Measurements from ENCODE around the gene STAT5A. TPM values are rescaled to one million over a fixed set of nuclear protein-coding genes. Genes with fewer than 3 reads are reported as not detected.

STAT5A gene
- total RNA-seq, 1 experiment from 2014 or later: 0.91 TPM

DNA sequence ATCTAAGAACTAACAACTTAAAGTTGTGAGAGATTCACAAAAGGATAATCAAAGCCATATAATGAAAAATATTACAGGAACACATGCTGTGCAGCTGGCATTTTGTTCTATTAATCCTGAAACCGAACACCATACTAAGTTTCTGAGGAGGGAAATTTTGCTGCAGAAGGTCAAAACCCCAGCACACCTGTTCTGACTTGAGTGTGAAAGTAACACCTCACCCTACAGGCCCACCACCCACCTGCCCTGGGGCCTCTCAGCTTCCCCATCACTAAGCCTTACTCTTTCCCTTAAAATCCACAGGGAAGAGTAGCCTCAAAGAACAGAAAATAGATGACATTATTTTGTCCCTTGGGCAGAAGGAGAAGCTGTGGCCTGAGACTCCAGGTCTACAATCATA, 44.8 kb downstream of the STAT5A start:
- H2AFZ ChIP-seq (ENCODE audit: low read depth, low read length, poor library complexity, severe bottlenecking): no peak overlapping the region
- H3K4me3 ChIP-seq (replicated peaks in 1 of 2; ENCODE audit: low read depth in 1 of 2, low read length in 2 of 2): no peak overlapping the region
- DNase-seq (ENCODE audit: low read depth, low spot score) (no peak), ATAC-seq (no peak)
- H3K27ac ChIP-seq (ENCODE audit: low read depth, low read length): no peak overlapping the region
- ChIA-PET CTCF (no interaction called here), RAD21 (ENCODE audit: low non-redundant PET in 1 of 2, low total read pairs in 2 of 2, uncharacterized antibody in 2 of 2, unreplicated experiment in 2 of 2) (no interaction called here), POLR2A (no interaction called here)
- H3K4me1 ChIP-seq (ENCODE audit: control insufficient read depth in 1 of 2, insufficient read depth in 2 of 2, low read length in 2 of 2): peaks cover 0 to 14% of the 10 kb centered on the region in 2 experiments; a peak in 2 of 4 replicates
- H3K27me3 ChIP-seq (ENCODE audit: insufficient read depth, low read length): no peaks in the 10 kb centered on the region
- TF ChIP-seq SIN3A (IDR thresholded peaks at IDR 0.05; ENCODE audit: low read depth) (no peak), POLR2AphosphoS5 (IDR thresholded peaks at IDR 0.05; ENCODE audit: low read depth, low read length) (no peak), EZH2phosphoT487 (IDR thresholded peaks at IDR 0.05; ENCODE audit: borderline replicate concordance) (no peak), ELF1 (IDR thresholded peaks at IDR 0.05; ENCODE audit: borderline replicate concordance, low read depth) (no peak), CEBPB (IDR thresholded peaks at IDR 0.05; ENCODE audit: low read depth) (no peak), SRF (IDR thresholded peaks at IDR 0.05; ENCODE audit: low read depth) (no peak), ZFX (IDR thresholded peaks at IDR 0.05) (no peak), POLR2A (IDR thresholded peaks at IDR 0.05; ENCODE audit: borderline replicate concordance, extremely low read depth, insufficient read depth, insufficient read length) (no peak), EZH2 (IDR thresholded peaks at IDR 0.05) (no peak), CBX3 (IDR thresholded peaks at IDR 0.05; ENCODE audit: low read depth) (no peak), YY1 (IDR thresholded peaks at IDR 0.05; ENCODE audit: extremely low read depth, insufficient replicate concordance, low read depth, low read length) (no peak), TCF7L2 (IDR thresholded peaks at IDR 0.05; ENCODE audit: borderline replicate concordance, extremely low read depth, insufficient read depth, insufficient read length) (no peak), EGR1 (IDR thresholded peaks at IDR 0.05; ENCODE audit: low read depth) (no peak), RAD21 (IDR thresholded peaks at IDR 0.05; ENCODE audit: low read depth) (no peak), FOSL1 (IDR thresholded peaks at IDR 0.05; ENCODE audit: low read depth) (no peak)
- TF ChIP-seq, protein P1, sequence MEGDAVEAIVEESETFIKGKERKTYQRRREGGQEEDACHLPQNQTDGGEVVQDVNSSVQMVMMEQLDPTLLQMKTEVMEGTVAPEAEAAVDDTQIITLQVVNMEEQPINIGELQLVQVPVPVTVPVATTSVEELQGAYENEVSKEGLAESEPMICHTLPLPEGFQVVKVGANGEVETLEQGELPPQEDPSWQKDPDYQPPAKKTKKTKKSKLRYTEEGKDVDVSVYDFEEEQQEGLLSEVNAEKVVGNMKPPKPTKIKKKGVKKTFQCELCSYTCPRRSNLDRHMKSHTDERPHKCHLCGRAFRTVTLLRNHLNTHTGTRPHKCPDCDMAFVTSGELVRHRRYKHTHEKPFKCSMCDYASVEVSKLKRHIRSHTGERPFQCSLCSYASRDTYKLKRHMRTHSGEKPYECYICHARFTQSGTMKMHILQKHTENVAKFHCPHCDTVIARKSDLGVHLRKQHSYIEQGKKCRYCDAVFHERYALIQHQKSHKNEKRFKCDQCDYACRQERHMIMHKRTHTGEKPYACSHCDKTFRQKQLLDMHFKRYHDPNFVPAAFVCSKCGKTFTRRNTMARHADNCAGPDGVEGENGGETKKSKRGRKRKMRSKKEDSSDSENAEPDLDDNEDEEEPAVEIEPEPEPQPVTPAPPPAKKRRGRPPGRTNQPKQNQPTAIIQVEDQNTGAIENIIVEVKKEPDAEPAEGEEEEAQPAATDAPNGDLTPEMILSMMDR (IDR thresholded peaks at IDR 0.05 in 2 of 3, conservative IDR thresholded peaks at IDR 0.05 in 1 of 3; ENCODE audit: borderline replicate concordance in 1 of 3, insufficient read depth in 1 of 3, low read depth in 2 of 3, low read length in 2 of 3): no peak
- TF ChIP-seq, protein P2, sequence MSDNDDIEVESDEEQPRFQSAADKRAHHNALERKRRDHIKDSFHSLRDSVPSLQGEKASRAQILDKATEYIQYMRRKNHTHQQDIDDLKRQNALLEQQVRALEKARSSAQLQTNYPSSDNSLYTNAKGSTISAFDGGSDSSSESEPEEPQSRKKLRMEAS (IDR thresholded peaks at IDR 0.05): no peak
- TF ChIP-seq, protein P3, sequence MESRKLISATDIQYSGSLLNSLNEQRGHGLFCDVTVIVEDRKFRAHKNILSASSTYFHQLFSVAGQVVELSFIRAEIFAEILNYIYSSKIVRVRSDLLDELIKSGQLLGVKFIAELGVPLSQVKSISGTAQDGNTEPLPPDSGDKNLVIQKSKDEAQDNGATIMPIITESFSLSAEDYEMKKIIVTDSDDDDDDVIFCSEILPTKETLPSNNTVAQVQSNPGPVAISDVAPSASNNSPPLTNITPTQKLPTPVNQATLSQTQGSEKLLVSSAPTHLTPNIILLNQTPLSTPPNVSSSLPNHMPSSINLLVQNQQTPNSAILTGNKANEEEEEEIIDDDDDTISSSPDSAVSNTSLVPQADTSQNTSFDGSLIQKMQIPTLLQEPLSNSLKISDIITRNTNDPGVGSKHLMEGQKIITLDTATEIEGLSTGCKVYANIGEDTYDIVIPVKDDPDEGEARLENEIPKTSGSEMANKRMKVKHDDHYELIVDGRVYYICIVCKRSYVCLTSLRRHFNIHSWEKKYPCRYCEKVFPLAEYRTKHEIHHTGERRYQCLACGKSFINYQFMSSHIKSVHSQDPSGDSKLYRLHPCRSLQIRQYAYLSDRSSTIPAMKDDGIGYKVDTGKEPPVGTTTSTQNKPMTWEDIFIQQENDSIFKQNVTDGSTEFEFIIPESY (IDR thresholded peaks at IDR 0.05; ENCODE audit: extremely low read depth, insufficient replicate concordance, low read length): no peak
- TF ChIP-seq, protein P4, sequence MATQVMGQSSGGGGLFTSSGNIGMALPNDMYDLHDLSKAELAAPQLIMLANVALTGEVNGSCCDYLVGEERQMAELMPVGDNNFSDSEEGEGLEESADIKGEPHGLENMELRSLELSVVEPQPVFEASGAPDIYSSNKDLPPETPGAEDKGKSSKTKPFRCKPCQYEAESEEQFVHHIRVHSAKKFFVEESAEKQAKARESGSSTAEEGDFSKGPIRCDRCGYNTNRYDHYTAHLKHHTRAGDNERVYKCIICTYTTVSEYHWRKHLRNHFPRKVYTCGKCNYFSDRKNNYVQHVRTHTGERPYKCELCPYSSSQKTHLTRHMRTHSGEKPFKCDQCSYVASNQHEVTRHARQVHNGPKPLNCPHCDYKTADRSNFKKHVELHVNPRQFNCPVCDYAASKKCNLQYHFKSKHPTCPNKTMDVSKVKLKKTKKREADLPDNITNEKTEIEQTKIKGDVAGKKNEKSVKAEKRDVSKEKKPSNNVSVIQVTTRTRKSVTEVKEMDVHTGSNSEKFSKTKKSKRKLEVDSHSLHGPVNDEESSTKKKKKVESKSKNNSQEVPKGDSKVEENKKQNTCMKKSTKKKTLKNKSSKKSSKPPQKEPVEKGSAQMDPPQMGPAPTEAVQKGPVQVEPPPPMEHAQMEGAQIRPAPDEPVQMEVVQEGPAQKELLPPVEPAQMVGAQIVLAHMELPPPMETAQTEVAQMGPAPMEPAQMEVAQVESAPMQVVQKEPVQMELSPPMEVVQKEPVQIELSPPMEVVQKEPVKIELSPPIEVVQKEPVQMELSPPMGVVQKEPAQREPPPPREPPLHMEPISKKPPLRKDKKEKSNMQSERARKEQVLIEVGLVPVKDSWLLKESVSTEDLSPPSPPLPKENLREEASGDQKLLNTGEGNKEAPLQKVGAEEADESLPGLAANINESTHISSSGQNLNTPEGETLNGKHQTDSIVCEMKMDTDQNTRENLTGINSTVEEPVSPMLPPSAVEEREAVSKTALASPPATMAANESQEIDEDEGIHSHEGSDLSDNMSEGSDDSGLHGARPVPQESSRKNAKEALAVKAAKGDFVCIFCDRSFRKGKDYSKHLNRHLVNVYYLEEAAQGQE (IDR thresholded peaks at IDR 0.05; ENCODE audit: low read depth): no peak
- H3K4me2 ChIP-seq (ENCODE audit: low read length): no peak overlapping the region
- no peaks in the 10 kb centered on the region for H3K79me2 ChIP-seq (ENCODE audit: insufficient read depth, low read length)
- no peaks in the 10 kb centered on the region for H3K9me2 ChIP-seq (ENCODE audit: insufficient read depth)
- H4K20me1 ChIP-seq (ENCODE audit: insufficient read depth): no peaks in the 10 kb centered on the region
- no peak overlapping the region for H3K9ac ChIP-seq (ENCODE audit: low read length)
- no TSS peak for BruUV-seq (replicated peaks)
- intact Hi-C loops (cut with micrococcal nuclease): no loop called here
- no peaks in the 10 kb centered on the region for H3K9me3 ChIP-seq (ENCODE audit: control insufficient read depth in 1 of 2, insufficient read depth in 1 of 2, low read depth in 1 of 2, low read length in 2 of 2)
- H3K36me3 ChIP-seq (ENCODE audit: control insufficient read depth in 1 of 2, insufficient read depth in 2 of 2, low read length in 2 of 2): peaks cover 23 to 32% of the 10 kb centered on the region in 2 experiments
